Astrocyte (in vitro differentiated cells and primary cell): ENCODE measurements around the gene TMA7. TPM values are rescaled to one million over a fixed set of nuclear protein-coding genes. Genes with fewer than 3 reads are reported as not detected.

ENCODE experiments used
- DNase-seq: peaks from one replicate; pipeline ENCODE4 v3.0.0-alpha.2; 2010; ENCODE audit warnings: low read depth
- FAIRE-seq: peaks from 2 replicates; lab custom pipeline; 2011; peaks lifted over from hg19 to GRCh38; lab: Jason Lieb, UNC
- H2AFZ ChIP-seq: 2 replicates; pipeline ENCODE4 v1.6.0; 2012; ENCODE audit warnings: low read depth, low read length, inconsistent platforms
- H3K27ac ChIP-seq: 2 replicates; pipeline ENCODE4 v1.5.1; 2011; ENCODE audit warnings: low read depth, low read length, inconsistent platforms
- H3K27me3 ChIP-seq: 2 replicates; pipeline ENCODE4 v1.6.0; 2011; ENCODE audit warnings: low read length, inconsistent platforms; ENCODE audit not compliant: insufficient read depth
- H3K36me3 ChIP-seq: 2 replicates; pipeline ENCODE4 v1.5.1; 2011; ENCODE audit warnings: low read length, inconsistent platforms; ENCODE audit not compliant: insufficient read depth
- H3K4me1 ChIP-seq: 2 replicates; pipeline ENCODE4 v1.5.1; 2011; ENCODE audit warnings: low read length, inconsistent platforms; ENCODE audit not compliant: insufficient read depth
- H3K4me2 ChIP-seq: 2 replicates; pipeline ENCODE4 v1.6.0; 2012; ENCODE audit warnings: low read length, inconsistent platforms
- H3K4me3 ChIP-seq: 2 replicates; pipeline ENCODE4 v1.5.1; 2011; ENCODE audit warnings: low read depth, mild to moderate bottlenecking, low read length, inconsistent platforms; ENCODE audit not compliant: insufficient read depth
- H3K79me2 ChIP-seq: 2 replicates; pipeline ENCODE4 v1.6.0; 2012; ENCODE audit warnings: mild to moderate bottlenecking, low read length, inconsistent platforms; ENCODE audit not compliant: insufficient read depth
- H3K9ac ChIP-seq: 2 replicates; pipeline ENCODE4 v1.6.0; 2012; ENCODE audit warnings: mild to moderate bottlenecking, low read length, inconsistent platforms
- H3K9me3 ChIP-seq: 2 replicates; pipeline ENCODE4 v1.5.1; 2012; ENCODE audit warnings: low read depth, mild to moderate bottlenecking, low read length, inconsistent platforms; ENCODE audit not compliant: insufficient read depth
- H4K20me1 ChIP-seq: 2 replicates; pipeline ENCODE4 v1.6.0; 2012; ENCODE audit warnings: low read length, inconsistent platforms; ENCODE audit not compliant: insufficient read depth
- H3K27ac Mint-ChIP-seq: one replicate; pipeline ENCODE4 v1.8.0; 2021; ENCODE audit warnings: mild to moderate bottlenecking, mixed read lengths; ENCODE audit not compliant: unreplicated experiment
- H3K27me3 Mint-ChIP-seq: one replicate; pipeline ENCODE4 v1.8.0; 2021; ENCODE audit warnings: low read depth, mixed read lengths; ENCODE audit not compliant: unreplicated experiment
- H3K36me3 Mint-ChIP-seq: one replicate; pipeline ENCODE4 v1.8.0; 2021; ENCODE audit warnings: low read depth, mixed read lengths; ENCODE audit not compliant: unreplicated experiment
- H3K4me1 Mint-ChIP-seq: one replicate; pipeline ENCODE4 v1.8.0; 2021; ENCODE audit warnings: low read depth, mixed read lengths; ENCODE audit not compliant: unreplicated experiment
- H3K4me3 Mint-ChIP-seq: one replicate; pipeline ENCODE4 v1.8.0; 2021; ENCODE audit warnings: mild to moderate bottlenecking, moderate library complexity, mixed read lengths; ENCODE audit not compliant: unreplicated experiment
- H3K9me3 Mint-ChIP-seq: one replicate; pipeline ENCODE4 v1.8.0; 2021; ENCODE audit warnings: mild to moderate bottlenecking, mixed read lengths; ENCODE audit not compliant: unreplicated experiment
- CTCF ChIP-seq: IDR thresholded peaks from 2 replicates; pipeline ENCODE4 v1.5.1; 2011; ENCODE audit warnings: low read depth, mild to moderate bottlenecking, inconsistent platforms, low read length, moderate library complexity; ENCODE audit not compliant: insufficient read depth
- EZH2 ChIP-seq: IDR thresholded peaks from 2 replicates; pipeline ENCODE4 v1.6.1; 2012; ENCODE audit warnings: mild to moderate bottlenecking, low read length, inconsistent platforms; ENCODE audit not compliant: insufficient read depth
- total RNA-seq: library from RNA; stranded (reverse); gene quantifications from 2 replicates; pipeline ENCODE4 v1.2.1, GENCODE V29; 2021

The TMA7 gene
- total RNA-seq, 1 donor from 2014 or later: 272 TPM

GRCh38 chr3:48417529-48418108 lies 22.4 kb upstream of the TMA7 start:
- Histone ChIP-seq H3K4me1 (no peaks in the 10 kb centered on the region), H3K36me3 (no peaks in the 10 kb centered on the region), H3K9ac (no peak overlapping the region), H3K27ac (no peak overlapping the region), H3K9me3 (no peaks in the 10 kb centered on the region), H2AFZ (no peak overlapping the region), H3K79me2 (peaks cover 7% of the 10 kb centered on the region), H3K27me3 (no peaks in the 10 kb centered on the region), H4K20me1 (peaks cover 47% of the 10 kb centered on the region), H3K4me2 (no peak overlapping the region), H3K4me3 (no peak overlapping the region)
- Mint-ChIP-seq H3K36me3 (peaks cover 17% of the 10 kb centered on the region), H3K4me3 (no peak overlapping the region), H3K4me1 (no peaks in the 10 kb centered on the region), H3K9me3 (no peaks in the 10 kb centered on the region), H3K27me3 (no peaks in the 10 kb centered on the region), H3K27ac (no peak overlapping the region)
- TF ChIP-seq CTCF (no peak), EZH2 (no peak)
- DNase-seq (no peak), FAIRE-seq (no peak)

- H3K36me3 Mint-ChIP-seq: peaks cover 21% of the 10 kb centered on the region
Measured at GRCh38 chr3:48418140-48418539, 21.9 kb upstream of the TMA7 start.

More at GRCh38 chr3:48418140-48418539, 21.9 kb upstream of the TMA7 start:
- no peak for TF ChIP-seq EZH2
- no peak for TF ChIP-seq CTCF
- no peak overlapping the region for H3K4me3 Mint-ChIP-seq
- no peaks in the 10 kb centered on the region for H3K9me3 Mint-ChIP-seq
- Histone ChIP-seq H3K36me3 (no peaks in the 10 kb centered on the region), H2AFZ (no peak overlapping the region), H3K9me3 (no peaks in the 10 kb centered on the region), H3K27ac (no peak overlapping the region), H3K9ac (no peak overlapping the region), H3K4me1 (no peaks in the 10 kb centered on the region), H3K4me2 (no peak overlapping the region), H3K79me2 (peaks cover 7% of the 10 kb centered on the region), H4K20me1 (peaks cover 48% of the 10 kb centered on the region), H3K27me3 (no peaks in the 10 kb centered on the region), H3K4me3 (no peak overlapping the region)
- peaks cover 2% of the 10 kb centered on the region for H3K4me1 Mint-ChIP-seq
- no peaks in the 10 kb centered on the region for H3K27me3 Mint-ChIP-seq
- no peak overlapping the region for H3K27ac Mint-ChIP-seq
- DNase-seq (no peak), FAIRE-seq (no peak)
